Measurements from ENCODE around the gene PRPF40A.

Gene PRPF40A

DNA sequence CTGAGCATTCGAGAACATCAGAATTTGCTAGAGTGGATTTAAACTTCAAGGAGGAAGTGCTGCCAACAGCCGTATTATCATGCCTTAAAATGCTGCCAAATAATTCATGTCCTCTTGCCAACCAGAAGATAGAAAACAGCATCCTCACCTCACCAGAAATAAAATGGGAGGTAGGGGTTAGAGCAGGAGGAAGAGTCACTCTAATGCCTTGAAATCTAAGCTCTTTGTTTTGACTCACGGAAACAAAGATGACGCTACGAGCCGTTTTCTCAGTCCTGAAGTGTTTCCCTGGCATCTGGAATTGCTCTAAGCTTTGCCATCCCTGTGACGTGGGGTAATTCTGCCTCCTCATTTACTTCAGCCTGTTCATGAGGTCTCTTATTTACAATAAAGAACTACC lies 97.1 kb downstream of the PRPF40A start:
- DNase-seq (ENCODE audit: low read depth): no peak

DNA sequence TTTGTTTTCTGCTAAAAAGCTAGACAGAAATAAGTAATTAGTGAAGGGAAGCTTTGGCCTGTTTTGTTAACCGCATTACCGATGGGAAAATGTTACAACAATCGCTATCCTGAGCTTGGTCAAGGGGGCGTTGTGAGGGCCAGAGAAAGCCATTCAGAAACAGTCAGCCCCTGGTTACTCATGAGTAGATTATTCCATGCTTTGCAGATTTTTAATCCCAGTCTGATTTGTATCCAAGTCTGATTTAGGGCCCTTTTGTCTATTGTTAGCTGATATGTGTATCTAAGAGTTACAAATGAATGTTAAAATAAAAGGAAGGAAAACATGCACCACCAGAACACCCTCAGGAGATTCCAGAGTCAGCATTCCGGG lies 99.1 kb downstream of the PRPF40A start:
- no peak for DNase-seq (ENCODE audit: low read depth)

DNA sequence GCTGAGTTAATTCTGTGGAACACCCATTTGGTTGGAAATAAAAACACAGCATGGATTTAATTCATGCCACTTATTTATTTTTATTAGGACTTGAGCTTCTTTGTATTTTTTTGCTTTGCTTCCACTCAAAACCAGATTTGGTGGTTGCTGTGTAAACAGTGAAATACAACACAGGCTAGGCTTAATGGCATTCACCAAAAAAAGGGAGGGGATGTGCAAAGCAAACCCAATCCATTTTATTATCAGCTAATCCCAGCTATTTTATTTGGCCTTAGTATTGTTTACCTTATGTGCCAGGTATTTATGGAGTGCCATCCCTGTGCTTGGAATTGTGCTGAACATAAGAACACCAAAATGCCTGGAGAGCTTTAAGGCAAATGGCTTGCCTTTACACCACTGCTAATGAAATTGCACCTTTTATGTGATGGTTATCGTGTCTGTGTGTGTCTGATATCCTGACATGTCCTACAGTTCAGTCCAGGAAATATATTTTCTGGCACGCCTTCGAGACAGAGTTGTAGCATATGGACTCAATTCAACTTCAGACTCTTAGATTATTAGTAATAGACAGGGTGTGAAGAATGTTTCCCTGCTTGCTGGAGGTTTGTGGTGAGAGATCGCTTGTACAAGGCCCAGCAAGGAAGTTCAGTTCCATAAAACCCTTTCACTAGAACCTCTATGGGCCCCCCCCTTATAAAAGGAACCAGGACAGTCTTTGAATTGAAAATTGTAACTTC lies 99.6 kb downstream of the PRPF40A start:
- DNase-seq (ENCODE audit: low read depth): no peak

DNA sequence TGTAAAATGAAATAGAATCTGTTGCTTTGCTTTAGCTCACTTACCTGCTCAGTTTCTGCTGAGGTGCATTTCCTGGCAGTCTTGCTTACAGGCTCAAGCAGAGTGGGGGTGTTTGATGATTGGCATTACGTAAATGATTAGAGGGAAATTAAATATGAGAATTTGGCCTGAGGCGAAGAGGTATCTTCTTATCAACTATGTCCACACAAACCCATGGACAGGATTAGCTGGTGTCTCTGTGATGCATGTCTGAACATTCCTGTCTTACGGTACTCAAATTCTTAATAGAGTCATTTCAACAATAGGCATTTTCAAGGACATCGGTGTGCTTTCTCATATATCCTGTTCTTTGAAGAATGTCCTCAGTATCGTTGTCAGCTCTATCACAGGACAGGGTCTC lies 102.1 kb downstream of the PRPF40A start:
- no peak for DNase-seq (ENCODE audit: low read depth)

DNA sequence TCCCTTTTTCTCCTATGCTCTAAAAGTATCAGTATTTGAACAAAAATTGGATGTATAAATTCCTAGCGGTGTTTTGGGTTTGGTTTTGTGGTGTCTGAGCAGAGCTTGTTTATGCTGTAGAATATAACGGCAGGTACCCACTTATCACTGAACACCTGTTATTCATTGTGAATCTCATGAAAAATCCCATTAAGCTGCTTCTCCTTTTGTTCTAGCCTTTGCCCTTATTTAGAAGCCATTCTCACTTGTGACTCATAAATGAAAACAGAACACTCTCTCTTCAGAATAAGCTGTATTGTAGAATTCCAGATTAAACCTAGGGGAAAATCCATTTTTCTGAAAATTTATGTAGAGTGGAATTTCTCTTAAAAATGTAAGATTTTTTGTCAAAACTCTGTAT lies 104.0 kb downstream of the PRPF40A start:
- DNase-seq (ENCODE audit: low read depth): no peak

DNA sequence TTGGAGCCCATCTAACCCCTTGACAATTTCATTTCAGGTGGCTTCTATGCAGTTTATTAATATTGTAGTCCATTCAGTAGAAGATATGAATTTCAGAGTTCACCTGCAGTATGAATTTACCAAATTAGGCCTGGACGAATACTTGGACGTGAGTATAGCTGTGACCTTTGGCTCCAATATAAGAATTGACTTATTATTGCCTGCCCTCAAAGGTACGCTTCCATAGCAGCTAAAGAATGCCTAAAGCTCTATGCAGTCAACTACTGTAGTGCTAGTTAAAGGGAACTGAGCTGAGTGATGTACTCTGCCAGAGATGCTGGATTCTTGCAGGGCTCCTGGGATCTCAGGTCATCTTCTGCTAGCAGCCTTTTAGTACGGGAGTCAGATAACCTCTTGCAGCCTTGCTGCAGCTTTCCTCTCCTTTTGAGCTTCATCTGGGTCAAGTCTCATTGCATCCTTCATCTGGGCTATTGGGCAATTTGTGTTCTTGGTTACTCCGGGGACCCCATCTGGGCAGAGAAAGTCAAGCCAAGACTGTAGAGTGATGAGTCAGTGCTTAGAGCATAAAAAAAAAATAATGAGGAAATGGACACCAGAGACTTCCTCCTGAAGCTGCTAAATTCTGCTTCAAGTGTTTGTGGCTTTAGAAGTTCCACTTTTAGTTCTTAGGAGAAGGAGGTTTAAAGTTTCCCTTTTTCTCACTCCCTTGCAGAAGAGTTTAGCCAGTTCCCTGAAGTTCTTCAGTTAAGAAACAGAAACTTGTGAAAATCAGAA lies 105.6 kb downstream of the PRPF40A start:
- no peak for DNase-seq (ENCODE audit: low read depth)

DNA sequence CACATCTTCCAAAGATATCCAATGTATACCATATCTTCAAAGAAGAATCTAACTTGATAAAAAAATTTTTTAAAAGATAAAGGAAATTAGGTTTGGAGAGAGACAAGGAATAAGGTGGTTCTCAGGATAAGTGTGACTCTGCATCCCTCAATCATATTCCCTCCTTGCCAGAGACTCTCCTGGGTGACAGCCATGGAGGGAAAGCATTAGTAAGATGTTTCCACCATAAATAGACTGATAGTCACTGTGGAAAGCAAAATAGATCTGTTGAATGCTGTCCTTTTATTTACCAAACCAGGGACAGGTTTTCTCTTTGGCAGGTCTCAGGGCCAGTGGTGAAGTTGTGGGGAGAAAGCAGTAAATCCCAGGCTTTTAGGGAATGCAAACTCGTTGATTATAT lies 107.6 kb downstream of the PRPF40A start:
- DNase-seq (ENCODE audit: low read depth): no peak

DNA sequence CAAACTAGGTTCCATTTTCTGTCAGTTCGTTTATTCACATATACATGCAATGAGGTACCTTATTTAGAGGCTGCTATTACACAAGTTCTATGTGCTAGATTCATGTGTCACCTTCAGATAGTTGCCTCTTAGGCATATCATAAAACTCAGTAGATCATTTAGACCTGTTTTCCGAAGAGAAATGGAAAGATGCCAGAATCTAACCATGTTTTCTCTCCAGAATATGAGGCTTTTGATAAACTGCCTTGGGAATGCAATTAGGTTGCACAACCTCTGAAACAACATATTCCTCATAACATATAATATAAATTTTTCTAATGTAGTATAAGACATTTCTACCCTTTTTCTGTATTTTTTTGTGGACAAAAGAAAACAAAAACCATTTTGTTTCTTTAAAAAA lies 108.1 kb downstream of the PRPF40A start:
- no peak for DNase-seq (ENCODE audit: low read depth)

DNA sequence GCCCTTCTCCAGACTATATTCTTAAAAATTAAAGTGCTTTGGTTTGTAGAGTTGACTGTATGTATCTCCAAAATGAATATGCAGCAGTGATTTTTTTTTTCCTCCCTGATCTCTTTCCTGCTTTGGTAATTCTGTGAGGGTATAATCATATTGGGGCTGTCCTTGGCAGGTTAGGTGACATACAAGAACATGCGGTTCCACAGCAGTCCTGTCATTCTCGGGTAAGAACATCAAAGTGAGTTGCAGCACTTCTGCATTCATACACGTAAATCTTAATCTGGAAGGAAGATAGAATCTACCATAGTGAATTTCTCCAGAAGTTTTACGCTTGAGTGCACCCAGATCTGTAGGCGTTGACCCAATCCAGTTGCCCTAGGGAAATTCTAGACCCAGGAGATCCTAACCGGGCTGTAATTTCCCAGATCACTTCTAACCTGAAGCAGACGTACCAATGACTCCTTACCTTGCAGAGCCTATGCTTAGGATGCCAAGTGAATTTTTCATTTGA lies 109.4 kb downstream of the PRPF40A start:
- DNase-seq (ENCODE audit: low read depth): no peak

DNA sequence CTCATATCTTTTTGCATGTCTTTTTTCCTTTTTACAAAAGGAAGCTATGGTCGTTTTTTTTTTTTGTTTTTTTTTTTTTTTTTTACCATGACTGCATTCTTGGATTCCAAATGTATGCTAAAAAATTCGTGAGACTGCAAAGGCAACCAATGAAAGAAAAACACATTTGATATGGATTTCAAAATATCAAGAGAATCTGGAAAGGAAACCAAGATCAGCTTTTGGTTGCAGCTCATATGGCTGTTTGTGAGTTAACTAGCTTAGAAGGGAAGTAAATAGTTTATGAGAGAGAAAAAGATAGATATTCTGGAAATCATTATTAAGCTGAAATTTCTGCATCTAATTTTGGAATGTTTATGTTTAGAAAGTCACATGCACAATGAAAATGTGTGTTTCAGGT lies 110.3 kb downstream of the PRPF40A start:
- no peak for DNase-seq (ENCODE audit: low read depth)

DNA sequence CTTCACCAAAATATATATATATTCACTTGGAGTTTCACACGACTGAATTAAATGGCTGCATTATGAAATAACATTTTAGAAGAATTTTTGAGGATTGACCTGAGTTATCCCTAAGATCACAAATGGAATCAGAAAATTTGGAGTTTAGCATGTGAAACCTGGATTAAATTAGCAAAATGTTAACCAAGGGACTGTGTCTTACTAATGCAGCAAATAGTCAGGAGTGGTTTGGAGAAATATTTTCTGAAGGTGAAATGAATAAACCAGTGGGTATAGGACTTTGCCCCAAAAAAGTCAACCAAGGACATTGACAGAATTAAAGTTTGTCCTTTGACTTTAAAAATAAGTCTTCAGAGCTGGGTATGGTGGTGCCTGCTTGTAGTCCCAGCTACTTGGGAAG lies 111.2 kb downstream of the PRPF40A start:
- DNase-seq (ENCODE audit: low read depth): no peak

DNA sequence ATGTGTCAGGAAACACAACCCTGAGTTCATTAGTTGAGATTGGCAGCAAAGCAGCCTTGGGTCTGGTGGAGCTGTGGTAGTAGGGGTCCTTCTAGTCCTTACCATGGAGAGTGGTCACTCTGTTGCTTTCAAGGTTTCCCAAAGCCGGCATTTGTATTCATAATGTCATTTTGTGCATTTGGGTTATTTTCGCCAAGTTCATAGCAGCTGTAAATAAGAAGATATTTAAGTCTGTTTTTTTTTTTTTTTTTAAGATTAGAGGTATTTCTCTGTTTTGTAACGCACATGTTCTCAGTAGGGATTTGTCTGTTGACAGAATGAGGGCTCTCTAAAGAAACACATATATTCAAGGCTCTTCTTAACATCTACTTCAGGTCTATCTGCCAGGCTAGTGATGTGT lies 114.1 kb downstream of the PRPF40A start:
- DNase-seq (ENCODE audit: low read depth): no peak

DNA sequence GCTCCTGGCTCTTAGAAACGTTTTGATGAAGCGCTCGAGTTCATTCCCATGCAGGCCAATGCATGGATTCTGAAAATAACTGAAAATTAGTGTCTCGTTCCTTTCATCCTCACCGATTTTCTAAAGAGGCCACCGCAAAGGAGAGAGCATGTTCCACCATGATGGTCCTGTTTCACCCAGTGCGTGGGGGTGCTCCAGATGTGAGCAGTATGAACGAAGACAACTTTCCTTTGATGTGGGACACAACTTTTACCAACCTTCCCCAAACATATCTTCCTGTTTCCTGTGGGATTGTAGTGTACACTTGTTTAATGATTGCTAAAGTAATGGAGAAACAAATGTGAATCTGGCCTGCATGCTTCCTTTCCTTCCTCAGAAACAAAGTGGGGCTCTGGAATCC lies 114.5 kb downstream of the PRPF40A start:
- no peak for DNase-seq (ENCODE audit: low read depth)

Measured in T-helper 22 cell (primary cell).